Measurements from ENCODE around the gene AOC2.

Gene AOC2

DNA sequence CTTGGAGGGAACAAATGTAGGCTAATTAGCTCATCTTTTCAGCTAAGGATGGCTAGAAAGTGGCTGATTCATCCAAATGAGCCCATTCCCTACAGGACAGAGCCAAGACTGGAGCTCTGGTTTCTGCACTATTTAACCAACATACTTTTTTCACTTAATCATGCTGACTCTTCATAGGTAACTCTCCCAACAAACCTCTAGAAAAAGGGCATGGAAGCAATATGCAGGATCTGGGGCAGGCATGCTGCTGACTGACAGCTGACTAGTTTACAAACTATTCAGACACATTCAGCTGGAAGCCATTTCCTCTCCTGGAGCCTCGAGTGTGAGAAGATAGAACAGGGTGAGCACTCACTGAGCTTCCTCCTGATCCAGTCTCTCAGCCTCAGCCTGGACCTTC, 26.5 kb upstream of the AOC2 start:
- no peak overlapping the region for H3K27ac ChIP-seq
- no peak overlapping the region for H3K9ac ChIP-seq
- H3K4me2 ChIP-seq (ENCODE audit: low read length), result no peak overlapping the region
- H3K27me3 ChIP-seq (ENCODE audit: control insufficient read depth, insufficient read depth, low read length), result no peaks in the 10 kb centered on the region
- TF ChIP-seq CTCF (IDR thresholded peaks at IDR 0.05), result no peak
- no peaks in the 10 kb centered on the region for H3K9me3 ChIP-seq (ENCODE audit: control insufficient read depth, low read length)
- H3K4me3 ChIP-seq (ENCODE audit: low read depth, low read length), result no peak overlapping the region
- no peaks in the 10 kb centered on the region for H3K4me1 ChIP-seq
- no peak overlapping the region for H2AFZ ChIP-seq
- no peaks in the 10 kb centered on the region for H3K79me2 ChIP-seq
- no peaks in the 10 kb centered on the region for H3K36me3 ChIP-seq (ENCODE audit: control insufficient read depth, insufficient read depth, low read length)

DNA sequence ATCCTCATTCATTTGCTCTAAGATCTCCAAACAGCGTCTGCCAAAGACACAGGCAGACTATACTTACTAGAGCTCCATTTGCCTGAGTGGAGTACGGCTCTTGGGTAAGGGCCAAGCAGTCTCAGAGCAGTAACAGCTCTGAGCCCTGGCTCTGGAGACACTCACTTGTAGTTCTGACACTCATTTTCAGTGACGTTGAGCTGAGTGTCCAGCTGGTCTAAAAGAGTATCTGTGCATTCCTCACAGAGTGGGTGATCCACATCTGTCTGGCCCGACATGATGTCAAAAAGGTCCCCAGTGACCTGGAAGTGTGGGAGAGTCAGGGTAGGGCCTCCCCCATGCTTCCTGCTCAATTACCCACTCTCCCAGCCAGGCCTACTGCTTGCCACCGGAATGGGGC, 26.0 kb upstream of the AOC2 start:
- Histone ChIP-seq H3K4me2 (ENCODE audit: low read length) (no peak overlapping the region), H3K27ac (no peak overlapping the region), H3K9me3 (ENCODE audit: control insufficient read depth, low read length) (no peaks in the 10 kb centered on the region), H3K36me3 (ENCODE audit: control insufficient read depth, insufficient read depth, low read length) (no peaks in the 10 kb centered on the region), H3K27me3 (ENCODE audit: control insufficient read depth, insufficient read depth, low read length) (no peaks in the 10 kb centered on the region), H3K79me2 (peaks cover 3% of the 10 kb centered on the region), H3K9ac (no peak overlapping the region), H3K4me3 (ENCODE audit: low read depth, low read length) (no peak overlapping the region), H2AFZ (no peak overlapping the region), H3K4me1 (no peaks in the 10 kb centered on the region)
- no peak for TF ChIP-seq CTCF (IDR thresholded peaks at IDR 0.05)

- Histone ChIP-seq H3K4me1 (no peaks in the 10 kb centered on the region), H3K9ac (no peak overlapping the region), H3K79me2 (peaks cover 8% of the 10 kb centered on the region), H3K27me3 (ENCODE audit: control insufficient read depth, insufficient read depth, low read length) (no peaks in the 10 kb centered on the region), H2AFZ (no peak overlapping the region), H3K27ac (no peak overlapping the region), H3K36me3 (ENCODE audit: control insufficient read depth, insufficient read depth, low read length) (no peaks in the 10 kb centered on the region), H3K4me2 (ENCODE audit: low read length) (no peak overlapping the region), H3K9me3 (ENCODE audit: control insufficient read depth, low read length) (no peaks in the 10 kb centered on the region), H3K4me3 (ENCODE audit: low read depth, low read length) (no peak overlapping the region)
- TF ChIP-seq CTCF (IDR thresholded peaks at IDR 0.05), result peak; percentile 40
Observed at GRCh38 chr17:42819939-42820535, 24.3 kb upstream of the AOC2 start.

DNA sequence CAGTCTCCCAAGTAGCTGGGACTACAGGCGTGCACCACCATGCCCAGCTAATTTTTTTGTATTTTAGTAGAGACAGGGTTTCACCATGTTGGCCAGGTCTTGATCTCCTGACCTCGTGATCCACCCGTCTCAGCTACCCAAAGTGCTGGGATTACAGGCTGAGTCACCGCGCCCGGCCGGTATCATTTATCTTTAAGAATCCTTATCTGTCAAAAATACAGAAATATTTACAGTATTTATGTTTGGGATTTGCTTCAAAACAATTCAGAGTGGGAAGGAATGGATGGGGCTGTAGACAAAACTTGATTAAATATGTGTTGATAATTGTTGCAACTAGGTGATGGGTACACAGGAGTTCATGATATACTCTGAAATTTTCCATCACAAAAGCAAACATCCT, 23.2 kb upstream of the AOC2 start:
- no peak for TF ChIP-seq CTCF (IDR thresholded peaks at IDR 0.05)

GRCh38 chr17:42827472-42827871, 16.9 kb upstream of the AOC2 start:
- Histone ChIP-seq H3K27ac (no peak overlapping the region), H3K79me2 (peaks cover 8% of the 10 kb centered on the region), H3K4me3 (ENCODE audit: low read depth, low read length) (no peak overlapping the region), H2AFZ (no peak overlapping the region), H3K4me1 (peaks cover 4% of the 10 kb centered on the region), H3K9ac (no peak overlapping the region), H3K36me3 (ENCODE audit: control insufficient read depth, insufficient read depth, low read length) (no peaks in the 10 kb centered on the region), H3K27me3 (ENCODE audit: control insufficient read depth, insufficient read depth, low read length) (no peaks in the 10 kb centered on the region), H3K4me2 (ENCODE audit: low read length) (no peak overlapping the region), H3K9me3 (ENCODE audit: control insufficient read depth, low read length) (no peaks in the 10 kb centered on the region)
- no peak for TF ChIP-seq CTCF (IDR thresholded peaks at IDR 0.05)

More for the DNA sequence above, 23.2 kb upstream of the AOC2 start:
- no peak overlapping the region for H2AFZ ChIP-seq
- H3K4me3 ChIP-seq (ENCODE audit: low read depth, low read length), result no peak overlapping the region
- H3K4me2 ChIP-seq (ENCODE audit: low read length), result no peak overlapping the region
- no peaks in the 10 kb centered on the region for H3K36me3 ChIP-seq (ENCODE audit: control insufficient read depth, insufficient read depth, low read length)
- no peaks in the 10 kb centered on the region for H3K4me1 ChIP-seq
- H3K9ac ChIP-seq, result no peak overlapping the region
- H3K27ac ChIP-seq, result no peak overlapping the region
- no peaks in the 10 kb centered on the region for H3K9me3 ChIP-seq (ENCODE audit: control insufficient read depth, low read length)
- H3K27me3 ChIP-seq (ENCODE audit: control insufficient read depth, insufficient read depth, low read length), result no peaks in the 10 kb centered on the region
- peaks cover 8% of the 10 kb centered on the region for H3K79me2 ChIP-seq

Data from parathyroid adenoma (tissue), 2 donors.